ENCODE results near the gene NCCRP1. TPM values are rescaled to one million over a fixed set of nuclear protein-coding genes. Genes with fewer than 3 reads are reported as not detected.
"Not testable (repeated sequence)": the region's sequence is repeated elsewhere in the genome, so short reads cannot be mapped to it uniquely, and the experiment has no call there.

NCCRP1 gene
- total RNA-seq, 4 donors from 2014 or later: 0.46 TPM; not detected in 3

- DNase-seq (ENCODE audit: low spot score): no peak
- no peak for TF ChIP-seq CTCF (IDR thresholded peaks at IDR 0.05)
- no peak for ATAC-seq (ENCODE audit: low FRiP score)
These were observed 39.8 kb downstream of the NCCRP1 start for GRCh38 chr19:39236527-39236926.

- no peak for TF ChIP-seq CTCF (IDR thresholded peaks at IDR 0.05)
These were observed 40.7 kb downstream of the NCCRP1 start for GRCh38 chr19:39237200-39238184.

GRCh38 chr19:39238209-39238608 is 41.4 kb downstream of the NCCRP1 start:
- ATAC-seq (ENCODE audit: low FRiP score) (no peak), DNase-seq (ENCODE audit: low spot score) (no peak)
- no peak for TF ChIP-seq CTCF (IDR thresholded peaks at IDR 0.05)

More at GRCh38 chr19:39237200-39238184, 40.7 kb downstream of the NCCRP1 start:
- no peak for DNase-seq (ENCODE audit: low spot score)
- ATAC-seq (ENCODE audit: low FRiP score): no peak

- no peak for TF ChIP-seq CTCF (IDR thresholded peaks at IDR 0.05)
- ATAC-seq (ENCODE audit: low FRiP score) (no peak), DNase-seq (ENCODE audit: low spot score) (no peak)
These were observed 42.2 kb downstream of the NCCRP1 start for GRCh38 chr19:39238944-39239343.

- DNase-seq (ENCODE audit: low spot score) (no peak), ATAC-seq (ENCODE audit: low FRiP score) (no peak)
- TF ChIP-seq CTCF (IDR thresholded peaks at IDR 0.05): no peak
These were observed 43.7 kb downstream of the NCCRP1 start for GRCh38 chr19:39240421-39240820.

- not testable (repeated sequence) for ATAC-seq (ENCODE audit: low FRiP score); DNase-seq (ENCODE audit: low spot score)
These were observed 47.0 kb downstream of the NCCRP1 start for GRCh38 chr19:39243741-39244140.

GRCh38 chr19:39244410-39245100 is 47.8 kb downstream of the NCCRP1 start, which contains the start of gene IFNL3:
IFNL3 (minus strand) TSS chr19:39245006; CDS start chr19:39244967, 39 bp downstream.
- not testable (repeated sequence) for DNase-seq (ENCODE audit: low spot score); ATAC-seq (ENCODE audit: low FRiP score)

GRCh38 chr19:39245166-39245565 is 48.4 kb downstream of the NCCRP1 start:
- ATAC-seq (ENCODE audit: low FRiP score); DNase-seq (ENCODE audit: low spot score): not testable (repeated sequence)
